Measurements from ENCODE around the gene LIME1.
A peak's percentile ranks its signal among the peaks of the same experiment; 100 is the strongest.
"Not testable (repeated sequence)": the region's sequence is repeated elsewhere in the genome, so short reads cannot be mapped to it uniquely, and the experiment has no call there.

The LIME1 gene

GRCh38 chr20:63708301-63709148, 27.9 kb upstream of the LIME1 start:
- DNase-seq: no peak

GRCh38 chr20:63709149-63709527, 27.3 kb upstream of the LIME1 start:
- no peak for DNase-seq

DNA sequence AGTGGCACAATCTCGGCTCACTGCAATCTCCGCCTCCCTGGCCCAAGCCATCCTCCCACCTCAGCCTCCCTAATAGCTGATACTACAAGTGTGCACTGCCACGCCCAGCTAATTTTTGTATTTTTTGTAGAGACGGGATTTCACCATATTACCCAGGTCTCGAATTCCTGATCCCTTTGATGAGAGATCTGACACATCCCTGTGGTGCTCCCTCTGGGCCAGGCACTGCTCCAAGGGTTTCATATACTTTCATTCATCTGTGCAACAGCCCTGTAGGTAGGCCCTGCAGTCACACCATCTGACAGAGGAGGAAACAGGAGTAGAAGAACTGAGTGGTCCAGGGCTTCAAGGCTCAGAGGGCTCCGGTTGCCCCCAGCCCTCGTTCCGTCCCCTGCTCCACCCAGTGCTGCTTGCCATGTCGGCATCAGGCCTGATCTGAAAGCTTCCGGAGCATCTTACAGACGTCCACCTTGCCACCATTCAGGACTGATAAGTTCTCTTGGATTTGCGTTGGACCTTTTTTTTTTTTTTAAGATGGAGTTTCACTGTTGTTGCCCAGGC, 25.3 kb upstream of the LIME1 start:
- DNase-seq: no peak

GRCh38 chr20:63712191-63712590, 24.3 kb upstream of the LIME1 start:
- no peak for DNase-seq

DNA sequence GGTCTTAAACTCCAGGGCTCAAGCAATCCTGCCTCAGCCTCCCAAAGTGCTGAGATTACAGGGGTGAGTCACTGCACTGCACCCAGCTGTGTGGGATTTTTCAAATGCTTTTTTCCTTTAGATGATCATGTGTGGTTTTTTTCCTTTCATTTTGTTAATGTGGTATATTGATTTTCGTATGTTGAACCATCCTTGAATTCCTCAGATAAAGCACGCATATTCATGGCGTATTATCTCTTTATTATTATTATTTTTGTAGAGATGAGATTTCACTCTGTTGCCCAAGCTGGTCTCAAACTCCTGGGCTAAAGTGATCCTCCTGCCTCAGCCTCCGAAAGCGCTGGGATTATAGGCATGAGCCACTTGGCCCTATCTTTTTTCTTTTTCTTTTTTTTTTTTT, 21.6 kb upstream of the LIME1 start:
- DNase-seq: no peak

GRCh38 chr20:63718996-63719395, 17.5 kb upstream of the LIME1 start:
- DNase-seq: no peak

GRCh38 chr20:63722967-63723622, 13.4 kb upstream of the LIME1 start:
- not testable (repeated sequence) for DNase-seq

DNA sequence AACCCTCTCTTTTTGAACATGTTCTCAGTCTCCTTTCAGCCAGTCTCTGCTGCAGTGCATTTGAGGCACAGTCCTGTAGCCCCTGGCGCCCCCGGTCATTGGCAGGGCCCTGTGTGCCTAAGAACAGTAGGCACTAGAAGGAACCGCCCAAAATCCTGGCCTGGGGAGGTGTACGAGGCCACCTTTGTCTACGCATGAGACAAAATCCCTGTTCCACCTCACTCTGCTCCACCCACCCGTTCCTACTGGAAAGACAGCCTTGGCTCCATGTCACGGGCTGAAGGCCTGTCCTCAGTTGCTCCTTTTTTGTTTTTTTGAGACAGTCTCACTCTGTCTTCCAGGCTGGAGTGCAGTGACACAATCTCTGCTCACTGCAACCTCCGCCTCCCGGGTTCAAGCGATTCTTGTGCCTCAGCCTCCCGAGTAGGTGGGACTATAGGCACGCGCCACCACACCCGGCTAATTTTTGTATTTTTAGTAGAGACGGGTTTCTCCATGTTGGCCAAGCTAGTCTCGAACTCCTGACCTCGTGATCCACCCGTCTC, 6.2 kb upstream of the LIME1 start:
- DNase-seq: not testable (repeated sequence)

DNA sequence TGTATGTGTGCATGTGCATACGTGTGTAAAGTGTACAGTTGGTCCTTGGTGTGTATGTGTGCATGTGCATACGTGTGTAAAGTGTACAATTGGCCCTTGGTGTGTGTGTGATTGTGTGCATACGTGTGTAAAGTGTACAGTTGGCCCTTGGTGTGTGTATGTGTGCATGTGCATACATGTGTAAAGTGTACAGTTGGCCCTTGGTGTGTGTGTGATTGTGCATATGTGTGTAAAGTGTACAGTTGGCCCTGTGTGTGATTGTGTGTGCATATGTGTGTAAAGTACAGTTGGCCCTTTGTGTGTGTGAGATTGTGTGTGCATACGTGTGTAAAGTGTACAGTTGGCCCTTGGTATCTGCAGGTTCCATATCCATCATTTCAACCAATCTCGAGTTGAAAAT, 5.1 kb upstream of the LIME1 start:
- no peak for DNase-seq

GRCh38 chr20:63732118-63733095, 4.1 kb upstream of the LIME1 start:
- DNase-seq: no peak

- no peak for DNase-seq
Observed at GRCh38 chr20:63733117-63733516, 3.3 kb upstream of the LIME1 start.

- no peak for DNase-seq
Observed at GRCh38 chr20:63733579-63734081, 2.8 kb upstream of the LIME1 start.

- DNase-seq: no peak
Observed at GRCh38 chr20:63734111-63734945, 2.1 kb upstream of the LIME1 start.

GRCh38 chr20:63734946-63735858, 1.3 kb upstream of the LIME1 start:
- no peak for DNase-seq

GRCh38 chr20:63736893-63737694, 630 bp downstream of the LIME1 start:
- DNase-seq: no peak

- no peak for DNase-seq
Observed at GRCh38 chr20:63737695-63737944, 1.2 kb downstream of the LIME1 start.

- DNase-seq: no peak
Observed at GRCh38 chr20:63737945-63738686, 1.7 kb downstream of the LIME1 start.

DNA sequence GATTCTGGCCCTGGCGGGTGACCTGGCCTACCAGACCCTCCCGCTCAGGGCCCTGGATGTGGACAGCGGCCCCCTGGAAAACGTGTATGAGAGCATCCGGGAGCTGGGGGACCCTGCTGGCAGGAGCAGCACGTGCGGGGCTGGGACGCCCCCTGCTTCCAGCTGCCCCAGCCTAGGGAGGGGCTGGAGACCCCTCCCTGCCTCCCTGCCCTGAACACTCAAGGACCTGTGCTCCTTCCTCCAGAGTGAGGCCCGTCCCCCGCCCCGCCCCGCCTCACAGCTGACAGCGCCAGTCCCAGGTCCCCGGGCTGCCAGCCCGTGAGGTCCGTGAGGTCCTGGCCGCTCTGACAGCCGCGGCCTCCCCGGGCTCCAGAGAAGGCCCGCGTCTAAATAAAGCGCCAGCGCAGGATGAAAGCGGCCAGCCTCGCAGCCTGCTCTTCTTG, 2.2 kb downstream of the LIME1 start:
- peak; percentile 17 for DNase-seq
